H9 (cell line): ENCODE data around the gene PAK6. TPM values are rescaled to one million over a fixed set of nuclear protein-coding genes. Genes with fewer than 3 reads are reported as not detected.

Experiments used
- DNase-seq: peaks from one replicate; pipeline ENCODE4 v3.0.0-alpha.2; 2017
- H2AFZ ChIP-seq: one replicate; pipeline ENCODE4 v1.6.1; 2013; ENCODE audit warnings: mild to moderate bottlenecking, low read length, control low read depth, moderate library complexity
- H2AK5ac ChIP-seq: 2 replicates; pipeline ENCODE4 v1.6.1; 2013; ENCODE audit warnings: low read length, control low read depth, mixed read lengths; ENCODE audit not compliant: insufficient read length
- H2BK120ac ChIP-seq: one replicate; pipeline ENCODE4 v1.6.1; 2013; ENCODE audit warnings: low read depth, mild to moderate bottlenecking, low read length, control low read depth, inconsistent platforms; ENCODE audit not compliant: poor library complexity, severe bottlenecking
- H2BK12ac ChIP-seq: 2 replicates; pipeline ENCODE4 v1.6.1; 2013; ENCODE audit warnings: low read length, control low read depth, mixed read lengths, low read depth; ENCODE audit not compliant: insufficient read length
- H2BK15ac ChIP-seq: 2 replicates; pipeline ENCODE4 v1.6.1; 2013; ENCODE audit warnings: low read depth, low read length, control low read depth
- H2BK20ac ChIP-seq: one replicate; pipeline ENCODE4 v1.6.1; 2013; ENCODE audit warnings: low read depth, mild to moderate bottlenecking, low read length, control low read depth, inconsistent platforms; ENCODE audit not compliant: poor library complexity, severe bottlenecking
- H2BK5ac ChIP-seq: 2 replicates; pipeline ENCODE4 v1.6.1; 2013; ENCODE audit warnings: low read length, control low read depth, mixed read lengths; ENCODE audit not compliant: insufficient read length
- H3K14ac ChIP-seq: 2 replicates; pipeline ENCODE4 v1.6.1; 2013; ENCODE audit warnings: low read length, control low read depth; ENCODE audit not compliant: insufficient read depth
- H3K18ac ChIP-seq: 2 replicates; pipeline ENCODE4 v1.6.1; 2013; ENCODE audit warnings: low read depth, mild to moderate bottlenecking, mixed read lengths, low read length, control low read depth; ENCODE audit not compliant: insufficient read length
- H3K23ac ChIP-seq: 2 replicates; pipeline ENCODE4 v1.6.1; 2013; ENCODE audit warnings: low read length, control low read depth, mixed read lengths, low read depth; ENCODE audit not compliant: insufficient read length
- H3K23me2 ChIP-seq: 2 replicates; pipeline ENCODE4 v1.6.1; 2013; ENCODE audit warnings: low read depth, mild to moderate bottlenecking, mixed read lengths, low read length, control low read depth; ENCODE audit not compliant: insufficient read length, poor library complexity, severe bottlenecking
- H3K27ac ChIP-seq: 2 replicates; pipeline ENCODE4 v1.5.1; 2013; ENCODE audit warnings: low read length, control low read depth, mixed read lengths, low read depth; ENCODE audit not compliant: insufficient read length
- H3K27me3 ChIP-seq: 2 replicates; pipeline ENCODE4 v1.6.1; 2013; ENCODE audit warnings: low read length, control low read depth, inconsistent platforms; ENCODE audit not compliant: insufficient read depth
- H3K4ac ChIP-seq: 2 replicates; pipeline ENCODE4 v1.6.1; 2013; ENCODE audit warnings: low read depth, mild to moderate bottlenecking, control low read depth, inconsistent platforms, low read length, moderate library complexity
- H3K4me1 ChIP-seq: 2 replicates; pipeline ENCODE4 v1.6.1; 2013; ENCODE audit warnings: low read length, control low read depth, inconsistent platforms; ENCODE audit not compliant: insufficient read depth
- H3K4me2 ChIP-seq: 2 replicates; pipeline ENCODE4 v1.6.1; 2013; ENCODE audit warnings: low read length, control low read depth, mixed read lengths; ENCODE audit not compliant: insufficient read length, insufficient read depth
- H3K56ac ChIP-seq: 2 replicates; pipeline ENCODE4 v1.6.1; 2013; ENCODE audit warnings: low read depth, mild to moderate bottlenecking, mixed read lengths, low read length, control low read depth; ENCODE audit not compliant: insufficient read length
- H3K79me1 ChIP-seq: 2 replicates; pipeline ENCODE4 v1.6.1; 2013; ENCODE audit warnings: low read depth, mild to moderate bottlenecking, moderate library complexity, low read length, control low read depth, inconsistent platforms; ENCODE audit not compliant: insufficient read depth, poor library complexity, severe bottlenecking
- H3K79me2 ChIP-seq: 2 replicates; pipeline ENCODE4 v1.6.1; 2013; ENCODE audit warnings: low read length, control low read depth, inconsistent platforms; ENCODE audit not compliant: insufficient read depth
- H3K9ac ChIP-seq: 2 replicates; pipeline ENCODE4 v1.6.1; 2013; ENCODE audit warnings: low read length, control low read depth, mixed read lengths; ENCODE audit not compliant: insufficient read length; ENCODE audit errors: extremely low read depth
- H3K9me3 ChIP-seq: one replicate; pipeline ENCODE4 v1.6.1; 2013; ENCODE audit warnings: low read depth, low read length, inconsistent platforms; ENCODE audit not compliant: control insufficient read depth
- H3T11ph ChIP-seq: one replicate; pipeline ENCODE4 v1.6.1; 2013; ENCODE audit warnings: mild to moderate bottlenecking, low read length, control low read depth, inconsistent platforms
- H4K20me1 ChIP-seq: one replicate; pipeline ENCODE4 v1.6.1; 2013; ENCODE audit not compliant: control insufficient read depth, insufficient read length, insufficient read depth
- H4K5ac ChIP-seq: 2 replicates; pipeline ENCODE4 v1.6.1; 2013; ENCODE audit warnings: low read depth, mild to moderate bottlenecking, mixed read lengths, low read length, control low read depth; ENCODE audit not compliant: insufficient read length
- H4K8ac ChIP-seq: replicated peaks from 2 replicates; pipeline ENCODE4 v1.6.1; 2013; ENCODE audit warnings: low read length, control low read depth, mixed read lengths, low read depth; ENCODE audit not compliant: insufficient read length
- H4K91ac ChIP-seq: 2 replicates; pipeline ENCODE4 v1.6.1; 2013; ENCODE audit warnings: low read depth, mild to moderate bottlenecking, moderate library complexity, mixed read lengths, low read length, control low read depth; ENCODE audit not compliant: insufficient read length
- H3K27ac Mint-ChIP-seq, 3 experiments: 2 replicates in 2 of 3; 3 replicates in 1 of 3; pipeline ENCODE4 v1.8.0; 2020 to 2021; ENCODE audit warnings: mixed read lengths in 3 of 3, mild to moderate bottlenecking in 1 of 3, moderate library complexity in 1 of 3
- H3K27me3 Mint-ChIP-seq: 2 replicates; pipeline ENCODE4 v1.8.0; 2021; ENCODE audit warnings: low read depth, mild to moderate bottlenecking, moderate library complexity, mixed read lengths
- H3K36me3 Mint-ChIP-seq, 3 experiments: 2 replicates in 2 of 3; 3 replicates in 1 of 3; pipeline ENCODE4 v1.8.0; 2020 to 2021; ENCODE audit warnings: low read depth in 3 of 3, mixed read lengths in 3 of 3; ENCODE audit not compliant: insufficient read depth in 1 of 3
- H3K4me1 Mint-ChIP-seq, 2 experiments: 2 replicates each; pipeline ENCODE4 v1.8.0; 2020; ENCODE audit warnings: mixed read lengths in 2 of 2
- H3K4me3 Mint-ChIP-seq, 2 experiments: 2 replicates in 1 of 2; 3 replicates in 1 of 2; pipeline ENCODE4 v1.8.0; 2020 to 2021; ENCODE audit warnings: mild to moderate bottlenecking in 2 of 2, mixed read lengths in 2 of 2, moderate library complexity in 1 of 2
- H3K9me3 Mint-ChIP-seq, 2 experiments: 2 replicates in 1 of 2; 3 replicates in 1 of 2; pipeline ENCODE4 v1.8.0; 2020; ENCODE audit warnings: mild to moderate bottlenecking in 2 of 2, mixed read lengths in 2 of 2, moderate library complexity in 1 of 2
- CTCF ChIP-seq: fragments of 200-600 bp; sonication (generic); conservative IDR thresholded peaks from 3 replicates; pipeline ENCODE4 v1.8.0; 2021; ENCODE audit warnings: antibody characterized with exemption, mild to moderate bottlenecking
- WGBS: extraction: QIAGEN DNeasy Blood & Tissue Kit; methylation state at CpG from one replicate; pipeline ENCODE4 v1.1.7; 2013; ENCODE audit warnings: missing lambda C conversion rate, low lambda C conversion rate, mixed read lengths; ENCODE audit not compliant: insufficient read length; ENCODE audit errors: extremely low coverage; 5-methylcytosine and 5-hydroxymethylcytosine counted together
- total RNA-seq: library from RNA; stranded (reverse); gene quantifications from 2 replicates; pipeline ENCODE4 v1.2.1, GENCODE V29; 2021

PAK6 gene
- total RNA-seq, 1 experiment from 2014 or later: 7.4 TPM

GRCh38 chr15:40275523-40275922 lies 36.7 kb downstream of the PAK6 start:
- Histone ChIP-seq H3K18ac (no peak overlapping the region), H3K9me3 (no peaks in the 10 kb centered on the region), H3K9ac (no peak overlapping the region), H3K14ac (no peak overlapping the region), H3K23me2 (peaks cover 6% of the 10 kb centered on the region), H3K79me1 (no peaks in the 10 kb centered on the region), H3K4me2 (no peak overlapping the region), H3T11ph (no peak overlapping the region), H3K27me3 (peaks cover 6% of the 10 kb centered on the region; the same call in 1 of the 2 replicates), H3K4me1 (no peaks in the 10 kb centered on the region), H2BK5ac (no peak overlapping the region), H3K79me2 (no peaks in the 10 kb centered on the region), H2BK12ac (no peak overlapping the region), H3K23ac (no peak overlapping the region), H3K56ac (no peak overlapping the region), H2BK120ac (no peak overlapping the region), H2AFZ (no peak overlapping the region), H3K27ac (no peak overlapping the region), H4K5ac (no peak overlapping the region), H2BK15ac (no peak overlapping the region), H2AK5ac (no peak overlapping the region), H3K4ac (no peak overlapping the region), H4K91ac (no peak overlapping the region), H2BK20ac (no peak overlapping the region), H4K8ac (no peak overlapping the region), H4K20me1 (no peaks in the 10 kb centered on the region)
- Mint-ChIP-seq H3K4me1 (peaks cover 7 to 50% of the 10 kb centered on the region in 2 experiments), H3K4me3 (no peak overlapping the region), H3K36me3 (peaks cover 0 to 11% (median 2%) of the 10 kb centered on the region in 3 experiments; a peak in 2 of 7 replicates), H3K27me3 (peaks cover 28% of the 10 kb centered on the region), H3K27ac (no peak overlapping the region), H3K9me3 (no peaks in the 10 kb centered on the region; a peak in 1 of 5 replicates)
- no peak for TF ChIP-seq CTCF
- WGBS: no CpG with 5 or more reads among the region's 5 CpGs
- DNase-seq: no peak
